DND-41 (cell line): ENCODE measurements around the gene KLHL42.

Experiments used
- CTCF ChIP-seq: IDR thresholded peaks from 2 replicates; pipeline ENCODE4 v1.5.1; 2012; ENCODE audit warnings: borderline replicate concordance, low read length, moderate library complexity, mild to moderate bottlenecking; ENCODE audit not compliant: poor library complexity, severe bottlenecking; ENCODE audit errors: extremely low read depth
- EZH2 ChIP-seq: IDR thresholded peaks from 3 replicates; pipeline ENCODE4 v1.6.1; 2012; ENCODE audit warnings: borderline replicate concordance, low read depth, mild to moderate bottlenecking, moderate library complexity, low read length, inconsistent platforms; ENCODE audit not compliant: severe bottlenecking

- TF ChIP-seq CTCF (no peak), EZH2 (no peak)
These were observed 16.1 kb downstream of the KLHL42 start for GRCh38 chr12:27796128-27796527.
